GM19438 (cell line): Measurements from ENCODE around the gene SLC45A3.
A peak's percentile ranks its signal among the peaks of the same experiment; 100 is the strongest.
"Not testable (repeated sequence)": the region's sequence is repeated elsewhere in the genome, so short reads cannot be mapped to it uniquely, and the experiment has no call there.

Experiments used
- ATAC-seq: cut with Tn5 transposase; IDR thresholded peaks from one replicate; pipeline ENCODE4 v1.9.1; 2021; ENCODE audit warnings: low read depth; ENCODE audit not compliant: unreplicated experiment

SLC45A3 gene

GRCh38 chr1:205637854-205638468 is 42.3 kb downstream of the SLC45A3 start:
- ATAC-seq, result no peak

- no peak for ATAC-seq
Measured at GRCh38 chr1:205636732-205637131, 43.6 kb downstream of the SLC45A3 start.

DNA sequence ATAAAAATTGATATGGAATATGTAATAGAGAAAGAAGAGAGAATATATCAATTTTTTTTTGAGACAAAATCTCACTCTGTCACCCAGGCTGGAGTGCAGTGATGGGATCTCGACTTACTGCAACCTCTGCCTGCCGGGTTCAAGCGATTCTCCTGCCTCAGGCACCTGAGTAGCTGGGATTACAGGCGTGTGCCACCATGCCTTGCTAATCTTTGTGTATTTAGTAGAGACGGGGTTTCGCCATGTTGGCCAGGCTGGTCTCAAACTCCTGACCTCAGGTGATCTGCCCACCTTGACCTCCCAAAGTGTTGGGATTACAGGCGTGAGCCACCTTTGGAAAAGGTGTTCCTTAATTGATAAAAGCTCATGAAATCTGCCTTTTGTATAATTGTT is 44.2 kb downstream of the SLC45A3 start:
- not testable (repeated sequence) for ATAC-seq

DNA sequence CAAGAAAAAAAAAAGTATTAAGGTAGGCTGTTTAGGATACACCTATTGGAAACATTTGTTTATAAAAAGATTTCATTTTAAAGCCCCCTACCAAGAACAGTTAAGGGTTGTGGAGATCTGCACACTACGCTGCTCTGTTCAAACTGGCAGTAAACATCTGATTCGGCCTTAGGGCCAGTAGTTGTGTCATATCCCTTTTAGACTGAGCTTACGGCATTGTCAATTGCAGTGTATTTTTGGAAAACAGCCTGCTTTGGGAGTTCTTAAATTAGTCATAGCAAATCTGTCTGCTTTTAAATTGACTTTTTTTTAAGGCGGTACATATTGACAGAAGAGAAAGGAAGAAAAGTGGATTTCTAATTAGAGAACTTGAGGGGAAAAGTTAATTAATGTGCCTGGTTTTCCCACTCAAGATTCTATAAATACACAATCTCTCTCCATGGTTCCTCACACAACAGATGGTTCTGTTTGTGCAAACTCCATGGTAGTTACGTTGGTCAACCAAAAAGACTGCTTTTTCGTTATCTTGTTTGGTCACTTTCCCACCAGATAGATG is 46.8 kb downstream of the SLC45A3 start:
- no peak for ATAC-seq

DNA sequence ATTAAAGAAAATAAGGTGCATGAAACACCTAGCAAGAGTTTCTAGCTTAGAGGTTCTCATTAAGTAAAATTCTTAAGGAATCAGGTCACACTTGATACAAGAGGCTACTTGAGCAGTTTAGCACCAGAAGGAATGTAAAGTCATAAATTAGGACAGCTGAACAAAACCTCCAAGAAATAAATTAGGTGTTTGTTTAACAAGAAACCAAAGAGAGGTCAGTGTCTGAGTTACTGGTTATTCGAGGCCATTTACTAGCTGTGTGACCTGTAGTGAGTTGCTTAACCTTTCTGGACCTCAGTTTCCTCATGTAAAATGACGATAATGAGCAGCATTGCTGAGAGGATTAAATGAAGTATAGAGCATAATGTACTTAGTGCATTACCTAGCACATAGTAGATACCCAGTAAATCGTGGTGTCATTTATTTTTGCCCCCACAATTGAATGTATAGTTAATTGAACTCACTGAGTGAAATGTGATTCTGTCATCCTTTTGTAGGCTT is 47.6 kb downstream of the SLC45A3 start:
- ATAC-seq, result no peak

DNA sequence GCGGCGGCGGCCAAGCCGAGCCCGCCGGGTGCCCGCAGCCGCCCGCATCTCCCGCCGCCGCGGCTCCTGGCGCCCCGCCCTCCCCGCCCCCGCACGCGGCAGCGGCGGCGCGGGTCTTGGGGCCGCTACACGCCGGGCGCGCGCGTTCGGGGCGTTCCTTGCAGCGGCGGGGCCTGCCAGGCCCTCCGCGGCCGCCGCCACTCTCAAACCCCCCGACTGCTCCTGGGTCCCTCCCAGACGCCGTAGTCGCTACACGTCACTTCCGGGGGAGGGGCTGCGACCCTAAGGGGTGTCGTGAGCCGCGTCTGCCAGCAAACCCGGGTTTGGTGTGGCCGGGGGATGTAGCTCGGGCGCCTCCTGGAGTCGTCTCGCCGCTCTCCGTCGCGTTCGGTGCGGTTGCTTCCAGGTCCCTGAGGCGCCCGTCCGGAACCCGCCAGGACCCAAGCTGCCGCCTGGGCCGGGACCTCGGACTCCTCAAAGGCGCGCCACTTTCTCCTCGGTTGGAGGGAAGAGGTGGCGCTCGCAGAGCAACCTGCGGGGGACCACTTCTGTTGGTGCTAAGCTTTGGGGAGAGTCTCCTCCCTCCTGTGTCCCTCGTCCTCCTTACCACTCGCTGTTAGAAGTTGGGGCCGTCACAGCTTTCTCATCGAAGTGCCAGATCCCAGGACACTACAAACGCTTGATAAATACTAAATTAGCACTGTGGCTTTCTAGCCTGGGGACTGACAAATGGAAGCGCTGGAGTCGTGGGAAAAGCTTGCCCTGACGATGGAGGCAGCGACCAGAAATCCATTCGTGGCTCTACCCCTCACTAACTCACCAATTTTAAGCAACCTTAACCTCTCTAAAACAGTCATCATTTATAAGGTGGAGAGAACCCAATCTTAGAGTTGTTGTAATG is 48.3 kb downstream of the SLC45A3 start, which contains the start of gene ELK4:
TSS of gene ELK4 (minus strand) at position 244 of the 901 bp plus-strand sequence. CDS start 8,129 bp downstream, outside the sequence.
- ATAC-seq, result peak; percentile 72

DNA sequence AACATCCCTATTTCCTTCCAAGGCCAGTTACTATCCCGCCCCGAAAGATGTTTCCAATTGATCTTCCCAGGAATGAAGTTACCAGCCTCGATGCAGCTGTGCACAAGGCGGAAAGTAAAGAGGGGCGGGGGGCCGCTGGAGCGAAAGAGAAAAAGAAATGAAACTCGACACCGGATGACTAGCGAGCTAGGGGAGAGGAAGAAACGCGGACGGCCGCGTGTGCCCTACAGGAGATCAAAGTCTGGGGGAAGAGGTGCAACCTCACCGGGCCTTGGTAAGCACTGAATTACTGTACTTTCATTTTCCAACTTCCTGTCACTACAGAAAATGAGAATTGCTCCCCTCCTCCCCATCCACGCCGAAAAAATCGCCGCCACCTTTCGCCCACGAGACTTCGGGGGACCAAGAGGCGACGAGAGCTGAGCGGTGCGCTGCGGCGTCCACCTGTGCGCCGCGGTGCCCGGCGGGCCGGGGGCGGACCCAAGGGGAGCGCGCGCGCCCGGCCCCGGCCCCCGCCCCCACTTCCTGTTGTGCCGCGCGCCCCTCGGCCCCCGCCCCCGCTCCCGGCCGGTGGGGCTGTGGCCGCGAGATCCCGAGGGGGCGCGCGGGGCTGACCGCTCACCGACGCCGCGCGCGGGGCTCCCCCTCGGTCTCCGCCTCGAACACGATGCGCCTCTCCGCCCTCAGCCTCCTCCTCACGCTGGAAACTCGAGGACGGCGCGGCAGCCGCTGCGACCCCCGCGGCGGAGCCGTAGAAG is 49.1 kb downstream of the SLC45A3 start:
- peak; percentile 62 for ATAC-seq

DNA sequence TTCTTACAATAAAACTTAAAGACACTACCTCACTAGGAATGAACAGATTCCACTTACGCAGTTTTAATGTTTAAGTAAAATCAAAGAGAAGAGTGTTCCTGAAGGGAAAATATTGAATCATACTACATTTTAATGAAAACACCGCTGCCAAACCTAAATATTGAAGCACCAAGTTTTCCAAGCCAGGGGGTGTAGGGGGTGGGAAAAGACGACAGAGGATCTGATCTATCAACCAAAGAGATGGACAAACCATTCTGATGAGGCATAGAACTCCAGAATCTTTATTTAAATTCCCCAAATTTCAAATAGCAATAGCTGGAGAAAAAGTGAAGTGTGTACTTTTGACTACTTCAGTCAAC is 49.7 kb downstream of the SLC45A3 start:
- ATAC-seq, result no peak

DNA sequence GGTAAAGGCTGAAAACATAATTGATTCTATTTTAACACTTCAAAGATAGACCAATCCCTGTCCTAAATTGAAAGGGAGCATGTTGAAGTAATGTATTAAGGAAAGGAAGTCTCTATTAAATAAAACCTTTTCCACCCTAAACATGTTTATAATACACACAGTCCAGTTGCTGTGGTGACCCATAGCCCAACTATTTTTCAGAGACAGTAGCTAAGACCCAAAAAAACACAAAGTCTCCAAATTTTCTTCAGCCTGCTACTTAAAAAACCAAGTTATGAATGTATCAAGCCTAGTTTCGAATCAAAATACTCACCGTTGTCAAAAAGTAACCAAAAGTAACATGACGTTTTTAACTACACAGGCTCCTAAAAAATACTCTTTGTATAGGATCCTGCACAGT is 50.1 kb downstream of the SLC45A3 start:
- no peak for ATAC-seq

- ATAC-seq, result no peak
Measured at GRCh38 chr1:205629751-205630150, 50.6 kb downstream of the SLC45A3 start.

GRCh38 chr1:205627956-205628355 is 52.4 kb downstream of the SLC45A3 start:
- no peak for ATAC-seq

- no peak for ATAC-seq
Measured at GRCh38 chr1:205626216-205626615, 54.1 kb downstream of the SLC45A3 start.

DNA sequence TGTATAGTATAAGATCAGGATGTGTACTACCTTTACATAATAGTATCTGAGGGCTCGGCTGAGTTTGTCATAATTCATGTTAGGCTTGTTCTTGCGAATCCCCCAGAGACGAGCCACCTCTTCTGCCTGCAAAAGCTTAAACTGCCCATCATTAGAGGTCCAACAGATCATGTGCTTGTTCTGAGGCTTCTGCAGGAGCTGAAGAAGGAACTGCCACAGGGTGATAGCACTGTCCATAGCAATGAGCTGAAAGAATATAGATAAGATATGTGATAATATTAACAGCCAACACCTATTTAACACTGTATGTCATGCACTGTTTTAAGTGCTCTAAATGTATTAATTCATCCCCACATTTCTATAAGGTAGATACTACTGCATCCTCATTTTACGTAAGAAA is 56.7 kb downstream of the SLC45A3 start:
- no peak for ATAC-seq

GRCh38 chr1:205620269-205620668 is 60.0 kb downstream of the SLC45A3 start:
- no peak for ATAC-seq

DNA sequence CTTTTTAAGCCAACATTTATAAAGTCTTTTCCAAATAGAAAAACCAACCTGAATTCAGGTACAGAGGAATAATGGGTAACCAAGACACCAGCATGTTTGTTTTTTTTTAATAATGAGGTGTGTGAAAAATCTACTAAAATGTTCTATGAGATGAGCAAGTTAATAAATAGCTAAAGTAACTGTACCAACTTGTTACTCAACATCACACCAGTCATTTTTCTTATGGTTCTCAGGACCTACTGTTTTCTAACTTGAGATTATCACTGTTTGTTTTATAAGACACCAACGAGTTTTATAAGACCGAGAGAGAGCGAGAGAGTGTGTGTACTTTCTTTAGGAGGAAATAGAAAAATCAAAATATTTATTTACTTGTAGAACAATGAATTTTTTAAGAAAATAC is 60.9 kb downstream of the SLC45A3 start:
- ATAC-seq, result no peak

DNA sequence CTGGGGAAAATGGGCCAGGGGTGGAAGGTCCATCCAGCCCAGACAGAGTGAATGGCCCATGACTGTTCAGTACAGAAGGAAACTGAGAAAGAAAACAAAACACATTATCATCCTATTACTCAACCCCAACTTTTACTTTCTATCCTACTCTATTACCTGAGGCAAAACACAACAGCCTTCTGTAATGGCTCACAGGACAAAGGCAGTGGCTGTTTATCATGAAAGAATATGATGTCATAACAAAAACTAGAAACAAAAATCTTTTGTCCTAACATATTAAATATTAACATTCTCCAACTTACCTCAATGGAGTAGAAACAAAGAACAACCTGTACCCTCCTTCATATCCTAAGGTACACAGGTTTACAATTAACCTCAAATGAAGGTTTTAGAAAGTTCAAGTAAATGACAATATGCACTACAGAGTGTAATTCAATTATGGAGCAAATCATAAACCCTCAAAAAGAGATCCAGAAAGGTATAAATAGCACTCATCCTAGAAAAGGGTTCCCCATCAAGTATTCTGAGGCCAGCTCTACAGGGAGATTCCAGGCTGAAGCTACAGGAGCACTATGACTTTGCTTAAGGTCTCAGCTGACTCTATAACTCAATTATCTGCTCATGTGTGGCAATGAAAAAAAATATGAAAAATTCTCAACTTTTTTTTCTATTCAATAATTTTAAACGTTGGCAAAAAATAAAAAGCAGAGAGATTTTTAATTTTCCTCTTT is 63.6 kb downstream of the SLC45A3 start:
- ATAC-seq, result no peak

GRCh38 chr1:205615789-205616188 is 64.5 kb downstream of the SLC45A3 start:
- no peak for ATAC-seq

DNA sequence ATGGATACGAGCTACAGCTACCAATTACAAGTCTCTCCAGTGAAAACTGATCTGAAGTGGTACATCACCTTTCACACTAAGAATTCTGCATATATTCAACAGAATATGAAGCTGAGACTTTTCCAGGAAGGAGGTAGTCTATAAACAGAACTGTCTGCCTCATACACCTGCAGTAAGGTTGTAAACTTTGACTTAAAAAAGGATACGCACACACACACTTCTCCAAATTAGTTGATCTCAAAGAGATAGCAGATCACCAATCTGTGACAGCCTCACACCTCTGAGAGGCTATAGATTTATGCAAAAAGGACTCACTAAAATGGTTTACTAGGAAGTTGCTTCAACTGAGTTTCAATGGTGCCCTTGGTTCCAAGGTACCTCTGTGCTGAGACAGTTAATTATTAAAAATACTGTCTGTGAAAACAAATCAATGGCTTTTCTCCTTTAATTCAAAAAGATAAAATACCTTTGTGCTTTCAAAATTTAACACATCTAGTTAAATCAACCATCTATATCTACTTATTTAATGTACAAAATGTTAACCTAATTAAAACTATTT is 66.4 kb downstream of the SLC45A3 start:
- no peak for ATAC-seq

DNA sequence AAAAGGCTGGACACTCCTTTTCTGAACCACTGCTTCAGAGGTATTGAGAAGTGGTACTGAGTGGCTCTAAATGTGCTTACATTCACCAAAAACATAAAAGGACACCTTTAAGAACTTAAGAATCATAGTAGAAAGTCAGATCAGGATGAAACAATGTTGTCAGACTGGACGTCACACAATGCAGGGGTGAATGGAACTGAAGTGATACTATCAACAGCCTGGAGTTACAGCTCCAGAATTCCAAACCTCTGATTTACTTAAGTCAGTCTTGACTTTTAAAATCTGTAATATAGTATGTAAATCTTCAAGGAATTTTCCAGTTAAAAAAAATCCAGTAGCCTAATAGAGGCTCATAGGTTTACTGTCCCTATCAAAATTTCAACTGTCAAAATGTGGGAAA is 67.8 kb downstream of the SLC45A3 start:
- no peak for ATAC-seq

DNA sequence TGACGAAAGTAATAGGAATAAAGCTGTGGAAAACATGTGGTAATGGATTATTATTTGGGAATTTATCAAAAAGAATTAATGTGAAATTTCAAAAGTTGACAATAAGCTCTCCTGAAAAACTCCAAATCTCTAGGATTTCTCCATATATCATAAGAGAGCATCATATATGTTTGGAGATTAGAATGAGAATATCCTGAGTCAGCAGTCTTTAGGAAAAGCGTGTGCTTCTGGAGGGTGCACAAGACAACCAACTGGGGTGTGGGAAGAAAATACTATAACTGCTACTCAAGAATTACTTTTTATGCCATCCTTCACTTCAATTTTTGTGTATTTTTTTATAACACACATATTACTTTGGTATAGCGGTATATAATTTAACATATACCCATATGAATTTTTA is 68.2 kb downstream of the SLC45A3 start:
- ATAC-seq, result no peak
